Loucy (cell line): ENCODE measurements around the gene POLRMT.

Experiments
- H2AFZ ChIP-seq: fragments of 200-600 bp; sonication (generic); 2 replicates; pipeline ENCODE4 v1.6.0; 2016; ENCODE audit warnings: antibody characterized with exemption, mild to moderate bottlenecking, low read length, moderate library complexity
- H3F3A ChIP-seq: fragments of 200-600 bp; 2 replicates; pipeline ENCODE4 v1.6.0; 2016; ENCODE audit warnings: antibody characterized with exemption, low read depth, mild to moderate bottlenecking
- H3K27me3 ChIP-seq: fragments of 200-600 bp; sonication (generic); 2 replicates; pipeline ENCODE4 v1.6.1; 2014; ENCODE audit warnings: low read length, mild to moderate bottlenecking; ENCODE audit not compliant: insufficient read depth, poor library complexity, severe bottlenecking
- H3K36me3 ChIP-seq: fragments of 200-600 bp; sonication (generic); 2 replicates; pipeline ENCODE4 v1.6.1; 2016; ENCODE audit warnings: low read length; ENCODE audit not compliant: insufficient read depth
- H3K4me1 ChIP-seq: fragments of 200-600 bp; sonication (generic); 2 replicates; pipeline ENCODE4 v1.5.1; 2014; ENCODE audit warnings: low read length, mild to moderate bottlenecking; ENCODE audit not compliant: insufficient read depth, poor library complexity, severe bottlenecking
- H3K4me2 ChIP-seq: fragments of 200-600 bp; sonication (generic); 2 replicates; pipeline ENCODE4 v1.6.0; 2014; ENCODE audit warnings: antibody characterized with exemption, low read length, low read depth, mild to moderate bottlenecking; ENCODE audit not compliant: poor library complexity, severe bottlenecking
- H3K4me3 ChIP-seq: fragments of 200-600 bp; sonication (generic); 2 replicates; pipeline ENCODE4 v1.5.1; 2014; ENCODE audit warnings: low read length, mild to moderate bottlenecking, mixed read lengths; ENCODE audit not compliant: poor library complexity, severe bottlenecking
- H3K79me2 ChIP-seq: fragments of 200-600 bp; sonication (generic); 2 replicates; pipeline ENCODE4 v1.6.1; 2014; ENCODE audit warnings: low read length; ENCODE audit not compliant: insufficient read depth
- H3K9ac ChIP-seq: fragments of 200-600 bp; sonication (generic); 2 replicates; pipeline ENCODE4 v1.6.0; 2014; ENCODE audit warnings: mild to moderate bottlenecking, low read depth, low read length, moderate library complexity; ENCODE audit not compliant: poor library complexity, severe bottlenecking
- H3K9me2 ChIP-seq: fragments of 200-600 bp; sonication (generic); replicated peaks from 2 replicates; pipeline ENCODE4 v1.6.1; 2016; ENCODE audit warnings: low read depth, low read length, mixed read lengths
- H3K9me3 ChIP-seq: fragments of 200-600 bp; sonication (generic); 2 replicates; pipeline ENCODE4 v1.6.1; 2014; ENCODE audit warnings: mild to moderate bottlenecking, antibody characterized with exemption, low read length, low read depth; ENCODE audit not compliant: insufficient read depth
- H4K20me1 ChIP-seq: fragments of 200-600 bp; sonication (generic); 2 replicates; pipeline ENCODE4 v1.6.0; 2014; ENCODE audit warnings: antibody characterized with exemption, low read length, mild to moderate bottlenecking; ENCODE audit not compliant: insufficient read depth, poor library complexity, severe bottlenecking
- EZH2phosphoT487 ChIP-seq: fragments of 200-600 bp; IDR thresholded peaks from 2 replicates; pipeline ENCODE4 v1.6.1; 2018; ENCODE audit warnings: antibody characterized with exemption, mild to moderate bottlenecking, moderate library complexity, borderline replicate concordance
- TF ChIP-seq, protein P1 (sequence below): fragments of 200-600 bp; sonication (generic); conservative IDR thresholded peaks from 2 replicates; pipeline ENCODE4 v1.5.1; 2014; ENCODE audit warnings: mild to moderate bottlenecking, antibody characterized with exemption, low read length

POLRMT gene

DNA sequence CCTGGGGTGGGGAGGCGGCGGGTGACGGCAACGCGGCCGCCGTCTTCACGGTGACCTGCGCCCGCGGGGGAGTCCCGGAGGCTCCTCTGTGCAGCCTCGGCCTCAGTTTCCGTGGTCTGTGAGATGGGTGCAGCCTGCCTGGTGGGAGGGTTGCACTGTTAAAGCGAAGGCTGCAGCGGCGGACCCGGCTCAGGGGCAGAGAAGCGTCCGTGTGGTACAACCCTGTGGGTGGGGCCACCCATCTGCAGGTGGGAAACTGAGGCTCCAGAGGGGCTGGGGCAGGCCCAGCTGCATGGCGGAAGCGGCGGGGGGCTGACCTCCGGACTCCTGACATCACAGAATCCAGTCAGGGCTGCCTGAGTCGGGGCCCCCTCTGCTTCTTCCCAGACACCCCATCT lies 6.8 kb upstream of the POLRMT start:
- no peak overlapping the region for H3K9ac ChIP-seq

DNA sequence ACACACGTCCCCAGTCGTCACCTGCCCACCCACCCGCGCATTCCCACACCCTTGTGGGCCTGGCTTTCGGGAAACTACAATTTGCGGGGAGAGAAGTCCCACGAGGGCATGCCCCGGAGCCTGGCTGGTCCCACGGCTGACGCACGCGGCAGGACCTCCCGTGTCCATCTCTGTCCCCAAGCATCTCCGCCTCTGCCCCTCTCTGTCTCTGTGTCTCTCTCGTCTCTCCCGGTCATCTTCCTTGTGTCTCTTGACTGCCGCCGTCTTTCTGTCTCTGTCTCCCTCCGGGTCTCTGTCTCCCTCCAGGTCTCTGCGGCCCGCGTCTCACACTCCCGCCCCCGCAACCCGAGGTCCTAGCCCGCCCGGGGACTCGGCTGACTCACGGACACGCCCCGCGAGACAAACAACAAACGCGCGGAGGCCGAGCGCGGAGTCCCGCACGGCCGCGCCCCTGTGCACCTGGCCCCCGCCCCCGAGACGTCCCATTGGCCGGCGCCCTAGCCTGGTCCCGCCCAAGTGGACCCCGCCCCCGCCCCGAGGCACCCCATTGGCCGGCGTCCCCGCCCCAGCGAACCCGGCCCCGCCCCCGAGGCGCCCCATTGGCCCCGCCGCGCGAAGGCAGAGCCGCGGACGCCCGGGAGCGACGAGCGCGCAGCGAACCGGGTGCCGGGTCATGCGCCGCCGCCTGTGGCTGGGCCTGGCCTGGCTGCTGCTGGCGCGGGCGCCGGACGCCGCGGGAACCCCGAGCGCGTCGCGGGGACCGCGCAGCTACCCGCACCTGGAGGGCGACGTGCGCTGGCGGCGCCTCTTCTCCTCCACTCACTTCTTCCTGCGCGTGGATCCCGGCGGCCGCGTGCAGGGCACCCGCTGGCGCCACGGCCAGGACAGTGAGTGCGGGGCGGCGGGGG lies 6.2 kb upstream of the POLRMT start, which contains the start of gene FGF22:
FGF22 (plus strand) TSS at position 627 of the 908 bp plus-strand sequence; CDS start at position 674, 47 bp downstream.
- Histone ChIP-seq H3K4me1 (no peaks in the 10 kb centered on the region), H3K36me3 (no peaks in the 10 kb centered on the region), H3K4me3 (no peak within 1 kb of the TSS), H3K9me3 (no peaks in the 10 kb centered on the region), H3K79me2 (no peaks in the 10 kb centered on the region), H3F3A (no peaks in the 10 kb centered on the region), H2AFZ (no peak within 1 kb of the TSS), H3K27me3 (no peaks in the 10 kb centered on the region), H3K9me2 (no peaks in the 10 kb centered on the region), H4K20me1 (no peaks in the 10 kb centered on the region), H3K4me2 (no peak within 1 kb of the TSS), H3K9ac (no peak within 1 kb of the TSS)
- no peak for TF ChIP-seq EZH2phosphoT487
- TF ChIP-seq, protein P1, sequence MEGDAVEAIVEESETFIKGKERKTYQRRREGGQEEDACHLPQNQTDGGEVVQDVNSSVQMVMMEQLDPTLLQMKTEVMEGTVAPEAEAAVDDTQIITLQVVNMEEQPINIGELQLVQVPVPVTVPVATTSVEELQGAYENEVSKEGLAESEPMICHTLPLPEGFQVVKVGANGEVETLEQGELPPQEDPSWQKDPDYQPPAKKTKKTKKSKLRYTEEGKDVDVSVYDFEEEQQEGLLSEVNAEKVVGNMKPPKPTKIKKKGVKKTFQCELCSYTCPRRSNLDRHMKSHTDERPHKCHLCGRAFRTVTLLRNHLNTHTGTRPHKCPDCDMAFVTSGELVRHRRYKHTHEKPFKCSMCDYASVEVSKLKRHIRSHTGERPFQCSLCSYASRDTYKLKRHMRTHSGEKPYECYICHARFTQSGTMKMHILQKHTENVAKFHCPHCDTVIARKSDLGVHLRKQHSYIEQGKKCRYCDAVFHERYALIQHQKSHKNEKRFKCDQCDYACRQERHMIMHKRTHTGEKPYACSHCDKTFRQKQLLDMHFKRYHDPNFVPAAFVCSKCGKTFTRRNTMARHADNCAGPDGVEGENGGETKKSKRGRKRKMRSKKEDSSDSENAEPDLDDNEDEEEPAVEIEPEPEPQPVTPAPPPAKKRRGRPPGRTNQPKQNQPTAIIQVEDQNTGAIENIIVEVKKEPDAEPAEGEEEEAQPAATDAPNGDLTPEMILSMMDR, result no peak

More for the DNA sequence above, 6.8 kb upstream of the POLRMT start:
- no peaks in the 10 kb centered on the region for H3K9me2 ChIP-seq
- no peak overlapping the region for H3K4me3 ChIP-seq
- H3K36me3 ChIP-seq, result peaks cover 4% of the 10 kb centered on the region; the same call in 1 of the 2 replicates
- no peaks in the 10 kb centered on the region for H3K9me3 ChIP-seq
- H3K4me2 ChIP-seq, result no peak overlapping the region
- H3K79me2 ChIP-seq, result no peaks in the 10 kb centered on the region
- TF ChIP-seq, protein P1, result no peak
- TF ChIP-seq EZH2phosphoT487, result no peak
- H3F3A ChIP-seq, result no peaks in the 10 kb centered on the region
- H3K27me3 ChIP-seq, result no peaks in the 10 kb centered on the region
- H3K4me1 ChIP-seq, result no peaks in the 10 kb centered on the region
- no peaks in the 10 kb centered on the region for H4K20me1 ChIP-seq
- H2AFZ ChIP-seq, result no peak overlapping the region

DNA sequence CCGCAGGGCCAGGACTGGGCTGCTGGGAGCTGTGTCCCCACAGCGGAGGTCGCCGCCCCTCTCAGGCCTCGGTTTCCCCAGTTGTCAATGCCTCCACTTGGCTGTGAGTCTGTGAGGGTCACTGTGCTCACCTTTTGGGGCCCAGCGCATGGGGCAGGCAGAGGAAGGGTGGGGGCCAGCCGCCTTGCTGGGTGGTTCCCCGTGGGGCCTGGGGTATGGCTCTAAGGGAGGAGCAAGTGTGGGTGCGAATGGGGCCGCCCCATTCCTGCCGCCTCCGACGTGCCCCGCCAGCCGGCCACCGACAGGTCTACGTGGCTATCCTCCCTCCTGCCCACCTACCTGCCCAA lies 5.5 kb upstream of the POLRMT start:
- no peak overlapping the region for H3K4me2 ChIP-seq
- H4K20me1 ChIP-seq, result no peaks in the 10 kb centered on the region
- no peak for TF ChIP-seq EZH2phosphoT487
- TF ChIP-seq, protein P1, result no peak
- no peaks in the 10 kb centered on the region for H3K9me3 ChIP-seq
- no peaks in the 10 kb centered on the region for H3K79me2 ChIP-seq
- no peaks in the 10 kb centered on the region for H3F3A ChIP-seq
- H3K27me3 ChIP-seq, result no peaks in the 10 kb centered on the region
- H3K4me3 ChIP-seq, result no peak overlapping the region
- no peaks in the 10 kb centered on the region for H3K36me3 ChIP-seq
- no peak overlapping the region for H2AFZ ChIP-seq
- no peak overlapping the region for H3K9ac ChIP-seq
- no peaks in the 10 kb centered on the region for H3K9me2 ChIP-seq
- H3K4me1 ChIP-seq, result peaks cover 3% of the 10 kb centered on the region
